GM18951 (cell line): ENCODE data around the gene RAP1A.

Source experiments
- POLR2A ChIP-seq: IDR thresholded peaks from 4 replicates; pipeline ENCODE4 v1.6.1; 2011; ENCODE audit warnings: mild to moderate bottlenecking; ENCODE audit not compliant: insufficient read length, insufficient read depth; ENCODE audit errors: extremely low read depth
- in situ Hi-C: fragments of 300-500 bp; cut with MboI; formaldehyde crosslinking; loops from one replicate; pipeline ENCODE4 v1.12.0; 2022; ENCODE audit warnings: low sequenced_read_pairs, mixed read lengths, inconsistent platforms; ENCODE audit not compliant: unreplicated experiment

RAP1A gene

DNA sequence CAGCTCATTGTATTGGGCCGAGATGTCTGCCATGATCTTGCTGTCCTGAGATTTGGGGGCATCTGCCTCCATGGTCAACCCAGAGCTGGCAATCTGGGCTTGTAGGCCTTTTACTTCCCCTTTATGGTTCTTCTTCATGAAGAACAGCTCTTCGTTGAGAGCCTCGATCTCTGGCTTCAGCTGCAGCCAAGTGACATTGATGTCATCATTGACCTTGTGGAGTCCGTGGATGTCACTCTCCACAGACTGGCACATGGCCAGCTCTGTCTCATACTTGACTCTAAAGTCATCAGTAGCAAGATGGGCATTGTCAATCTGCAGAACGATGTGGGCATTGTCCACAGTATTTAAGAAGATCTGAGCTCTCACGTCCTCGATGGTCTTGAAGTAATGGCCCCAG is 29.2 kb downstream of the RAP1A start:
- in situ Hi-C loops, result no loop called here
- TF ChIP-seq POLR2A, result no peak

DNA sequence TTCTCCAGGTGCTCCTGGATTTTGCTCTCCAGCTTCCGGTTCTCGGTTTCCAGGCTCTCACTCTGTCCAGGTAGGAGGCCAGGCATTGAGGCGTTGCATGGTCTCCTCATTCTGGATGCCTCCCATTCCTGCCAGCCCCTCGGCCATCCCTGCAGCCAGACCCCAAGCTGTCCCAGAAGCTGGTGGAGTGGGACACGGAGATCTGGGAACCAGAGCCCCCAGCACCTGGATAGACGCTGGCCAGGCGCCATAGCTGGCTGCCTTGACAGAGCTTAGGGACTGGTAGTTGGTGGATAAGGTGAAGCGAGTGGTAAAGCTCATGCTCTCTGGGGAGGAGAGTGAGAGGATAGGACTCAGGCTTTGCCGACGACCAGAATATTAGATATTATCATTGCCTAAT is 29.6 kb downstream of the RAP1A start:
- in situ Hi-C loops, result no loop called here
- no peak for TF ChIP-seq POLR2A

GRCh38 chr1:111649648-111650047 is 30.1 kb downstream of the RAP1A start:
- TF ChIP-seq POLR2A, result no peak
- in situ Hi-C loops, result loop anchor here (10.0 kb wide), 1 partner anchor 145 kb away; the partner anchor contains the start of genes ADORA3 and TMIGD3

GRCh38 chr1:111653709-111654108 is 34.1 kb downstream of the RAP1A start:
- in situ Hi-C loops, result loop anchor here (10.0 kb wide), 1 partner anchor 149 kb away; the partner anchor contains the start of genes ADORA3 and TMIGD3
- TF ChIP-seq POLR2A, result no peak

DNA sequence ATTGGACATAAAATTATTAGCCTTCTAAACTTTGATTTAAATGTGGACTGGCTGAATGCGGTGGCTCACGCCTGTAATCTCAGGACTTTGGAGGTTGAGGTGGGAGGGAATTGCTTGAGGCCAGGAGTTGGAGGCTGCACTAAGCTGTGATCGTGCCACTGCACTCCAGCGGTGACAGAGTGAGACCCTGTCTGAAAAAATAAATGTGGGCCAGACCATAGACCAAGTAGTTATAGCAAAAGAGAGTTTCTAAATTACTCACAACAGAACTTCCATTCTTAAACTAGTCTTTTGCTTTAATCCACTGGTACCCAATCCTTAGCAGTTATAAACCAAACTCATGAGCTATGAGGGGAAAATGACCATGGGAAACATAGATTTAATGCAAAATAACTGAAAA is 35.2 kb downstream of the RAP1A start:
- in situ Hi-C loops, result loop anchor here (10.0 kb wide), 1 partner anchor 150 kb away; the partner anchor contains the start of genes ADORA3 and TMIGD3
- TF ChIP-seq POLR2A, result no peak

GRCh38 chr1:111656086-111657017 is 36.8 kb downstream of the RAP1A start:
- in situ Hi-C loops, result loop anchor here (10.0 kb wide), 1 partner anchor 152 kb away; the partner anchor contains the start of genes ADORA3 and TMIGD3
- no peak for TF ChIP-seq POLR2A

DNA sequence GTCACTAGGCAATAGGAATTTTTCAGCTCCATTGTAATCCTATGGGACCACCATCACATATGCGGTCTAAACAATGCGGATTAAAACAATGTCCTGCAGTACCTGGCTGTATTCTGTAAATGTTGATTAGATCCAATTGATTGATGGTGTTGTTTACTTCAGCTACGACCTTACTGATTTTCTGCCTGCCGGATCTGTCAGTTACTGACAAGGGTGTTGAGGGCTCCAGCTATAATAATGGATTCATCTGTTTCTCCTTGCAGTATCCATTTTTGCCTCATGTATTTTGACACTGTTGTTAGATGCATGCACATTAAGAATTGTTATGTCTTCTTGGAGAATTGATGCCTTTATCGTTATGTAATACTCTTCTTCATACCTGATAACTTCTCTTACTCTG is 39.0 kb downstream of the RAP1A start:
- in situ Hi-C loops, result loop anchor here (10.0 kb wide), 1 partner anchor 154 kb away; the partner anchor contains the start of genes ADORA3 and TMIGD3
- TF ChIP-seq POLR2A, result no peak

- TF ChIP-seq POLR2A, result no peak
- in situ Hi-C loops, result no loop called here
Measured at GRCh38 chr1:111660204-111661150, 40.9 kb downstream of the RAP1A start.

DNA sequence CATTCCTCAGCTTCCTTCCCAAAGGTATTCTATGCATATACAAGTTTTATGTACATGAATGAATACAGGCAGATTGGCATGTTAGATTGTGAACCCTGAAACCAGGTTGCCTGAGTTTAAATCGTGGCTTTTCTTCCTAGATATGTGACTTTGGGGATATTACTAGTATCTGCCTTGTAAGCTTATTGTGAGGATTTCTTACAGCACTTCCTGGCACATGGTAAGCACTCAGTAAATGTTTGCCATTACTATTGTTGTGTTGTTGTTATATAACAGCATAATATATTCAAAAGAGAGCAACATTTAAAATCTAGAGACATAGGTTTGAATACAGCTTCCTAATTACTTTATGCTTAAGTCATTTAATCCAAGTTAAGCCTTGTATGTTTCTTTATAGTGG is 45.1 kb downstream of the RAP1A start:
- in situ Hi-C loops, result no loop called here
- no peak for TF ChIP-seq POLR2A

DNA sequence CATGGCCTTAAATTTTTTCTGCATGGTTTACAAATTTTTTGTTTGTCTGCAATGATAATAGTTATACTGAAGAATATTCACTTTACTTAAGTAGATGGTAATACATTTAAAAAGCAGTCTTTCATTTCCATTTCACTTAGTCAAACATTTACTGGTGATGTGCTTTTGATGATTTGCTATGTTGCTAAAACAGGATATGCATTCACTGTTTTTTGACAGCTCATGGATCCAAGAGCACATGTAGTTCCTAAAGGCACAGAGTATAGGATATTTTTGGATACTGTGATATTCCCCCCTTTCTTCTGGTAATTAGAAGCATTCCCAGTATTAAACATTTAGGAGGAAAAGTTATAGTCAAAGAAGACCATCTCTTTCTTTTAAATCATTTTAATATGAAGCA is 45.9 kb downstream of the RAP1A start:
- in situ Hi-C loops, result no loop called here
- TF ChIP-seq POLR2A, result no peak

- no peak for TF ChIP-seq POLR2A
- in situ Hi-C loops, result no loop called here
Measured at GRCh38 chr1:111666828-111667227, 47.2 kb downstream of the RAP1A start.

DNA sequence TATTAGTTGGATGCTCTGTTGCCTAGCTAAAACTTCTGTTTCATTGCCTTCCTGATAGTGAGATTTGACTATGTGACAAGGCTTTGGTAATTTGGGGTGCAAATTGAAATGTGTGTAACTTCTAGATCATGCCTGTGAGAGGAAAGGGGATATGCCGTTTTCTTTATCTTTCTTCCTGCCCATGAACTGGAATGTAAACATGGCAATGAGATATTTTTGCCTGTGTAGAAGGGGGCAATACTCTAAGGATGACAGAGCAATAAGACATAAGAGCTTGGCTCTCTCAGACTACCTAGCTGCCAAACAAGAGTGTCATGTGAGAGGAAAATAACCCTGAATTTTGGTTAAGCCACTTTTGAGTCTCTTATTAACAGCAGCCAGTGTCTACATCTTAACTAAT is 49.7 kb downstream of the RAP1A start:
- in situ Hi-C loops, result no loop called here
- no peak for TF ChIP-seq POLR2A

DNA sequence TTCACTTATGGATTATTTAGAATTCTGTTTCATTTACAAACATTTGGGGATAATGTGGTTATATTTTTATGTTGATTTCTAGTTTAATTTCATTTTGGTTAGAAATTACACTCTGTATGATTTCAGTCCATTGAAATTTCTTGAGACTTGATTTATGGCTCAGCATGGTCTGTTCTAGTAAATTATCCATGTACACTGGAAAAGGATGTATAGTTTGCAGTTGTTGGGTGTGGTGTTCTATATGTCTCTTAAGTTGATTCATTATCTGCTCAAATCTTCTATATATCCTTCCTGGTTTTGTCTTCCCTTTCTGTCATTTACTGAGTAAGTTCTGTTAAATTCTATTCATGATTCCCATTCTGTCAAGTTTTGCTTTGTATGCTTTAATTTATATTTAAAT is 52.3 kb downstream of the RAP1A start:
- TF ChIP-seq POLR2A, result no peak
- in situ Hi-C loops, result no loop called here
